ENCODE data around the gene SFTA2. TPM values are rescaled to one million over a fixed set of nuclear protein-coding genes. Genes with fewer than 3 reads are reported as not detected.
"Not testable (repeated sequence)": the region's sequence is repeated elsewhere in the genome, so short reads cannot be mapped to it uniquely, and the experiment has no call there.

The SFTA2 gene
- polyA plus RNA-seq, 5 donors, result 8.8 to 20.5 (median 17.3) TPM

DNA sequence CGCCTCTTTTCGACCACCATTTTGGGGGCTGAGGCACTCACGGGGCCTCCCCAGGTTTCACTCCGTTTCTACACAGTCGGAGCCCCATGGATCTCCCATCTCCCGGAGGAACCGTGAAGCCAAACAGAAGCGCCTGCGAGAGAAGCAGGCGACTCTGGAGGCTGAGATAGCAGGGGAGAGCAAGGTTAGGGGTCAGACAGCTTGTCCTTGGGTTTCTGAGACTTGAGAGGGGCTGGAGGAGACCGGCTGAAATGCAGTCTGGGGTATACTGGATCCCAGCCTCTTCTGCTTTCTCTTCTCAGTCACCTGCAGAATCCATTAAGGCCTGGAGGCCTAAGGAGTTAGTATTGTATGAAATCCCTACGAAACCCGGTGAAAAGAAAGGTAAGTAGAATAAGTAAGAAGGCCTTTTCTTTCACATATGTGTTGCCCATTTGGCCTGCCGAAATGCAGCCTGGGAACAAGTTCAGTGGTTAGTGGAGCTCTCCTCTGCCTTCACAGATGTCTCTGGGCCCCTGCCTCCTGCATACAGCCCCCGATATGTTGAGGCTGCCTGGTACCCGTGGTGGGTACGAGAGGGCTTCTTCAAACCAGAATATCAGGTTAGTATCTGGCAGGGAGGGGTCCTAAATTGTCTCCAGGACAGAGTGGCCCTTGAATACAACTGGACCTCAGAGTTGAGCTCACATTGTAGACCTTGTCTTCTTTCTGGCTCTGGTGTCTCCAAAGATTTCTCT lies 16.9 kb downstream of the SFTA2 start:
- no peak for DNase-seq

DNA sequence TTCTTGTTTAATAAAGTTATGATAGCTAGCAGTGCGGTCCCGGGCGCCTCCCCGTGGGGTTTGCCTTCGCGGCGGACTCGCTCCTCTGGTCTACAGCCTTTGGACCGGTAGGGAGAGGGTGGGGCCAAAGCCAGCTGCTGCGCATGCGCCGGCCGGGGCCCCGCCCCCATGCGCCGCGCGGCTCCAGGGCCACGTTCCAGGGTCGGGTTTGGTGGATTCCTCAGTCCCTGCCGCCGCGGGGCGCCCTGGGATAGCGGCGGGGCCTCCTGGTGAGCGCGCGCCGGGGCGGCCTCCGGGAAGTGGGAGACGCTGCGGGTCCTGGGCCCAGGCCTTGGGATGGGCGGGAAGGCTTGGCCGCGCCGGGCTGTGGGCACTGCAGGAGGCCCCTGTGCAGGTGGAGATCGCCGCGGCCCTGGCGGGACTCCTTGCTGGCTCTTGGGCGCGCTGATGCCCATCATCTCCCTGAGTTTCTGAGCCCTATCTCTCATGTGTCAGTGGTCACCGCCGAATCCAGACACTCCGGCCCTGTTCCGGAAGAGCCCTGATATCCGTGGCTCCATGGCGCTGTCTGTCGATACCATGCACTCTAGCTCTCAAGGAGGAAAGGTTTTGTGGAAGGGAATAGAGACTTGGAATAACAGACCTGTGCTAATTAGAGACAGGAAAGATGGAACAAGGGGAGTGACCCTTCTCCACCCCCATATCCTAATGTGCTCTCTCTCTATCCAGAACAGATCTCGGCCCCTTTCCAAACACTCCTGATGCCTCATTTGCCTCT lies 17.7 kb downstream of the SFTA2 start, which contains the start of gene VARS2:
TSS of gene VARS2 (plus strand) at position 163 of the 778 bp plus-strand sequence. CDS start at position 762, 599 bp downstream.
- DNase-seq, result peak; percentile 95 to 96

DNA sequence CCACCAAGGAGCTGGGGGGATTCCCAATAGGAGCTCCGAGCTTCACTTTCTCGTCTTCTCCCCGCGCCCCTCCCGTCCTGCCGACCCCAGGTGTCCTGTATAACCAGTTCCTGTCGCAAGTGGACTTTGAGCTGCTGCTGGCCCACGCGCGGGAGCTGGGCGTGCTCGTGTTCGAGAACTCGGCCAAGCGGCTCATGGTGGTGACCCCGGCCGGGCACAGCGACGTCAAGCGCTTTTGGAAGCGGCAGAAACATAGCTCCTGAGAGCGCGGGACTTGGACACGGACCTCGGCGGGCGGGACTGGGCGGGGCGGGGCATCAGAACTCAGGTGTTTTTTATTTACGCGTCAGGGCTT lies 18.3 kb downstream of the SFTA2 start:
- DNase-seq, result no peak

DNA sequence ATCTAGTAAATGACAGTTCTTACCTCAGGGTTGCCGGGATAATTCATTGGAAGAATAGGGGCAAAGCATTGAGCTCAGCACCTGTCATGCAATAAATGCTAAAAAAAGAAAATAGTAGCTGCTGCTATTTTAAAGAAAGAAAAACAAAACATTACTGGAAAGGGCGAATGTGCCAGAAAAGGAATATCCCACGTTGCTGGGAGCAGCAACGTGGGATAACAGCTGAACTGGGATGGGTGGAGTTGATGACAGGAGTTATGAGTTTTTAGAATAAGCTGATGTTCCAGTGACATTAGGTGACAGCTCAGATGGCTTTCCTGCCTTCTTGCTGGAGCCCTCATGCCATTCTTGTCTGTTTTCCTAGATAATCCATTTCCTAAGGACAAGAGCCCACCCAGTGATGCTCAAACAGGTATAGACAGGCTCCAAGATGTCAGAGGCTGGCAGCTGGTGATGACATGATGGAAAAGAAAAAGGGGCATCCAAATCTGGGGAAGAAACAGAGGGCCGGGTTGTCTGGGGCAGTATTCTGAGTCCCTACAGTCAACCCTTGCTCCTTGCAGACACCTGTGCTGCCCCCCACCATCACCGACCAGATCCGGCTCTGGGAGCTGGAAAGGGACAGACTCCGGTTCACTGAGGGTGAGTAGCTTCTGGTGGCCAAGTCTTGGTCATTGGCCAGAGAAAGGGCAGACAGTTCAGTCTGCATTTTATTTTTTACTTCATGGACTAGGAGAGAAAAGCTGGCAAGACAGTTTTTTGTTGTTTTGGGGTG lies 19.0 kb downstream of the SFTA2 start:
- no peak for DNase-seq

DNA sequence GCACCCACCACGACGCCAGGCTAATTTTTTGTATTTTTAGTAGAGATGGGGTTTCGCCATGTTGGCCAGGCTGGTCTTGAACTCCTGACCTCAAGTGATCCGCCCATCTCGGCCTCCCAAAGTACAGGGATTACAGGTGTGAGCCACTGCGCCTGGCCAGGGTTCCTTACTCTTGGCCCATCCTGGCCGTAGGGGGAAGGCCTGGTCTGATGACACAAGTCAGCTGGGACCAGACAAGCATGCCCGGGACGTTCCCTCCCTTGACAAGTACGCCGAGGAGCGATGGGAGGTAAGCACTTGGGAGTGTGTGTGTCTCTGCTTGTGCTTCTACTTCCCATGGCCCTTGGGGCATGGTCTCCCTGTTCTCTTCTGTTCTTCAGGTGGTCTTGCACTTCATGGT lies 21.5 kb downstream of the SFTA2 start:
- DNase-seq, result not testable (repeated sequence)

DNA sequence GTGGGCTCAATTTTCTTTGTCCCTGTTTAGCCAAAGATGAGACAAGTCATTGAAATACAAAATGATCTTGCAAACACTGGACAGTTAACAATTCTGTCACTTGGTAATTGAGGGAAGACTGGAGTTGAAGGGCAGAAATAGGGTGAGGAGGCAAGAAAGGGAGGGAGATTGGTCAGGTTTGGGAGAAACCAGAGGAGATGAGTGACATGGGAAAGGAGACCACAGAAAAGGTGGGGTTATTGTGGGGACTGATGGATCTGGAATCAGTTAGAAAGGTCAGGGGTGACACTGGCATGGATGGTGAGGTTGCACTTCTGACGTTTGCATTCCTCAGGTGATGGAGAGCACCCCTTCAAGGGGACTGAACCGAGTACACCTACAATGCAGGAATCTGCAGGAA lies 23.3 kb downstream of the SFTA2 start:
- no peak for DNase-seq

DNA sequence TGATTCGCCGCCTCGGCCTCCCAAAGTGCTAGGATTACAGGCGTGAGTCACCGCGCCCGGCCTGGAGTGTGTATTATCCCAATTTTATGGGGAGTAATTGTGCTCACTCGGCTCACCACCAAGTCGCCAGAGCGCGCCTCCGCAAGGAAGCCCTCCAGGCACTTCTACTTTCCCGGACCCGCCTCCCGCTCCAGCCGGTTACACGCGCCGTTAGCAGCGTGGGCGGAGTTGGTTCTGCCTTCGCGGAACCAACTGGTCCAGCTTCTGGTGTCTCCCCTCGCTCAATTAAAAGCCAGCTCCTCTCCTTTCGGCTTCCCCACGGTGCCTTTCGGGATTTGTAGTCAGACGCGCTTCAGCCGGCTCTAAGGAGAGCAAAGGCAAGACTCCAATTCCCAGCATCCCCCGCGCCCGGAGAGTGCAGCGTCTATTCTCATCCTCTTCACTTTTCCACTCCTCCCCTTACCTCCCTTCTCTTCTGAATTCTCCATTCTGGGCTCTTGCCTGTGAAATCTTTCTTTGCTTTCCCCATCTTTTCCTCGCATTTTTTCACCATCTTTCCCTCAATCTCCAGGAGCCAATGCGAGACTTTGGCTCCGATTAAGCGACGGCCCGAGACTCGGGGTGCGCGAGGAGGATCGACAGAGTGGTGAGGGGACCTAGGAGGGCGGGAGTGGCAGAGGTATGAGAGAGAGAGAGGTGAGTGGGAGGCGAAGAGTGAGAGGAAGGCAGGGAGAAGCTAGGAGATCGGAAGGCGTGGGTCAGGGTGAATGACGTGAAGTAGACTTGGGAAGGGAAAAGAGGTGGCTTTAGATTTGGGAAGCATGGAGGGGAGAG lies 24.0 kb downstream of the SFTA2 start, which contains the start of gene GTF2H4:
TSS of gene GTF2H4 (plus strand) at position 450 of the 834 bp plus-strand sequence.
- peak; percentile 95 to 96 for DNase-seq

DNA sequence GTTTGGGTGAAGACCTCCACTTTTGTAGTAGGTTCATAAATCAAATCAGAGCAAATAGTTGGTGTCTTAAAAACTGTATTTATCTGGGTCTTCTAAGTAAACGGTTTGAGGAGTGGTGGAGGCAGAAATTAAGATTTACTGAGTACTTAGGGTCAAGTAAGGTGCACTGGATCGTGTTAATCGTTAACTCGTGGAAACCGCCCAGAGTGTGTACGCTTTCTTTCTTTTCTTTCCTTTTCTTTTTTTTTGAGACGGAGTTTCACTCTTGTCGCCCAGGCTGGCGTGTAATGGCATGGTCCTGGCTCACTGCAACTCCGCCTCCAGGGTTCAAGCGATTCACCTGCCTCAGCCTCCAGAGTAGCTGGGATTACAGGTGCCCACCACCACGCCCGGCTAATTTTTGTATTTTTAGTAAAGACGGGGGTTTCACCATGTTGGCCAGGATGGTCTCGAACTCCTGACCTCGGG lies 24.6 kb downstream of the SFTA2 start:
- DNase-seq, result not testable (repeated sequence)

DNA sequence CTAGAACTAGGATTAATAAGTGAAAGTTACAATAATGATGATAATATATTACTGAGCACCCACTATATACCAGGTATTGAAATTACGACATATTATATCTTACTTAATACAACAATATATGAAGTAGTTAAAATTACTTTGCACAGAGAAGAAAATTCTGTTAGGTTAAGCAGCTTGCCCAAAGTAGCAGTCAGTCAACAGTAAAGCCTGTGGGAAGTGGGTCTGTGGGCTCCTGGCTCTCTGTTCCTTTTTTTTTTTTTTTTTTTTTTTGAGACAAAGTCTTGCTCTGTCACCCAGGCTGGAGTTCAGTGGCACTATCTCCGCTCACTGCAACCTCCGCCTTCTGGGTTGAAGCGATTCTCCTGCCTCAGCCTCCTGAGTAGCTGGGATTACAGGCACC lies 28.7 kb downstream of the SFTA2 start:
- DNase-seq, result no peak

DNA sequence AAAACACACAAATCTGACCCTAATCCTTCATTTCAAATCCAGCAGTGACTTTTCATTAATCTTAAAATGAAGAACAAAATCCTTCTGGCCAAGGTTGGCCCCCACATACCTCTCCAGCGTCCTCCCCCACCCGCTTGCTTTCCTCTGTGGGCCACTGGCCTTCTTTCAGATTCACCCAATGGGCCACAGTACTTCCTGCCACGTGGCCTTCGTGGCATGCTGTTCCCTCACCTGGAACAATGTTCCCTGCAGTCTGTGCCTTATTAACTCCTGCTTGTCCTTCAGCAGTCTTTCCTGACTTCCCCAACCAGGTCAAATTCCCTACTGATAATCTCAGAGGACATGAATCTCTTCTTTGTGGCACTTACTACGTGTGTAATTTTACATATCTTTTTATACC lies 29.3 kb downstream of the SFTA2 start:
- DNase-seq, result no peak

DNA sequence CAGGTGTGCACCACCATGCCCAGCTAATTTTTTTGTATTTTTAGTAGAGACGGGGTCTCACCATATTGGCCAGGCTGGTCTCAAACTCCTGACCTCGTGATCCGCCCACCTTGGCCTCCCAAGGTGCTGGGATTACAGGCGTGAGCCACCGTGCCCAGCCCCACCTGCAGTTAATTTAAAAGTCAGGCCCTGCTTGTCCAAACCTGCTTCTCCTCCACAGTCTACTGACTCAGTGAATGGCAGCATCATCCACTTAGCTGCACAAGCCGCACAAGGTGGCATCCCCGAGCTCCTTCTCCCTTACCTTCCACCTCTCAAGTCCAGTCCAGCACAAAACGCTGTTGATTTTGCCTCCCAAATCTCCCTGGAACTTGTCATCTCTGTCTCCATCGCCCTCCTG lies 29.8 kb downstream of the SFTA2 start:
- DNase-seq, result not testable (repeated sequence)

DNA sequence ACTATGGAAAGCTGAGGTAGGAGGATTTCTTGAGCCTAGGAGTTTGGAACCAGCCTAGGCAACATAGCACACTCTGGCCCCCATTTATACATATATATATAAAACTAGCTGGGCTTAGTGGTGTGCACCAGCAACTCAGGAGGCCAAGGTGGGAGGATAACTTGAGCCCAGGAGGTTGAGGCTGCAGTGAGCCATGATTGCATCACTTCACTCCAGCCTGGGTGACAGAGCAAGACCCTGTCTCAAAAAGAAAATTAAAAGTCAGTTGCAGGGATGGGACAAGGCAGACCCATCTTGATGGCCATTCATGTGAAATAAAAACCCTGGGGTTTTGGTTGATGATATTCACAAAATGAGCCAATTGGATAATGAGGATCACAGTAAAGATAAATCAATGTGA lies 30.5 kb downstream of the SFTA2 start:
- DNase-seq, result no peak

DNA sequence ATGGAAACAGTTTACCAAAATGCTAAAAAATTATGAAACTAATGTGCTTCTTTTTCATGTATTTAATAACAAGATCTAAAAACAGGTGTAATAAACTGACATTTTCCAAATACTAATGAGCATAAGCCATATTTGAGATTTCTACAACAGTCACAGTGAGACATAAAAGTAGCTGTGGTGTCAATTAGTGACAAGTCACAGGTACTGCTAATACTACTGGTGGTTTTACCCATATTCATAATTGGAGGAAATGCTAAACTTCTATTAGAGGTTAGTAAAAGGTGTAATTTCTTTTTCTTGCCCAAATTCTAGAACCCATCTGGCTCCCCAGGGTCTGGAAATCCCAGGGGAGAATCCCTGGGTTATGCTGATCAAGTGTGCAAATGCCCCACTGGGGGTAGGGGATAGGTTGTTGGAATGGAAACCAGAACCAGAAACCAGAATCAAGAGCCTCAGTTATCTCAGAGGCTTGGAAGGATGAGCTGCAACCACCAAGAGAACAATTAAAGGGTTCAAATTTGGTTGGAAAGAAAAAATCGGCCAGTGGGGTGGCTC lies 31.0 kb downstream of the SFTA2 start:
- DNase-seq, result no peak

DNA sequence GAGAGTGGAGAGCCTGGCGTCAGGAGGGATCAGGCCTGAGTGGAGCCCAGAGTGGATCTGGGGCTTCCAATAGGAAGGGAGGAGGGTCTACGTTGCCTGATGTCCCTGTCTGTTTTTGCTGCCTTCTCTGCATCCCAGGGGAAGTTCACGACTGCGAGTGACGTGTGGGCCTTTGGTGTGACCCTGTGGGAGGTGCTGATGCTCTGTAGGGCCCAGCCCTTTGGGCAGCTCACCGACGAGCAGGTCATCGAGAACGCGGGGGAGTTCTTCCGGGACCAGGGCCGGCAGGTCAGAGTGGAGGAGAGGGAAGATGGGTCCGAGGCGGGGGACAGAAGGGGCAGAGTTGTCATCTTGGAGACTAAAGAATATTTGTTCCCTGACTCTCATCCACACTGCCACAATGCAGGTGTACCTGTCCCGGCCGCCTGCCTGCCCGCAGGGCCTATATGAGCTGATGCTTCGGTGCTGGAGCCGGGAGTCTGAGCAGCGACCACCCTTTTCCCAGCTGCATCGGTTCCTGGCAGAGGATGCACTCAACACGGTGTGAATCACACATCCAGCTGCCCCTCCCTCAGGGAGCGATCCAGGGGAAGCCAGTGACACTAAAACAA lies 33.1 kb downstream of the SFTA2 start:
- no peak for DNase-seq

DNA sequence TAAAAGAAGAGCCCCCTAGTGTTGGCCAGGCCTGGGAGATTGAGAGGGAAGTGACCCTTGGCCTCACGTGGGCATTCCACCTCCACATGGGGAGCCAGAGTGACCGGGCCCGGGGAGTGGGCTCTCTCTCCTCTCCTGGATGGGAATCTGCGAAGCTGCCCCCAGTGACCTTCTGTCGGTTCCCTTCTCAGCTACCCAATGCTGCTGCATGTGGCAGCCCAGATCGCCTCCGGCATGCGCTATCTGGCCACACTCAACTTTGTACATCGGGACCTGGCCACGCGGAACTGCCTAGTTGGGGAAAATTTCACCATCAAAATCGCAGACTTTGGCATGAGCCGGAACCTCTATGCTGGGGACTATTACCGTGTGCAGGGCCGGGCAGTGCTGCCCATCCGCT lies 34.1 kb downstream of the SFTA2 start:
- no peak for DNase-seq

DNA sequence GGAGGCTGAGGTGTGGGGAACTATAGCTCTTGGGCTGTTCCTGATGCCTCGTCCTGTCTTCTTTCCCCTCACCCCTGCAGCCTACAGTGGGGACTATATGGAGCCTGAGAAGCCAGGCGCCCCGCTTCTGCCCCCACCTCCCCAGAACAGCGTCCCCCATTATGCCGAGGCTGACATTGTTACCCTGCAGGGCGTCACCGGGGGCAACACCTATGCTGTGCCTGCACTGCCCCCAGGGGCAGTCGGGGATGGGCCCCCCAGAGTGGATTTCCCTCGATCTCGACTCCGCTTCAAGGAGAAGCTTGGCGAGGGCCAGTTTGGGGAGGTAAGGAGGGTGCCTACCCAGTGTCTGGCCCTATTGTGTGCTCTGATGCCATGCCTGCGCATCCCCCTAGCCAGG lies 35.4 kb downstream of the SFTA2 start:
- no peak for DNase-seq

DNA sequence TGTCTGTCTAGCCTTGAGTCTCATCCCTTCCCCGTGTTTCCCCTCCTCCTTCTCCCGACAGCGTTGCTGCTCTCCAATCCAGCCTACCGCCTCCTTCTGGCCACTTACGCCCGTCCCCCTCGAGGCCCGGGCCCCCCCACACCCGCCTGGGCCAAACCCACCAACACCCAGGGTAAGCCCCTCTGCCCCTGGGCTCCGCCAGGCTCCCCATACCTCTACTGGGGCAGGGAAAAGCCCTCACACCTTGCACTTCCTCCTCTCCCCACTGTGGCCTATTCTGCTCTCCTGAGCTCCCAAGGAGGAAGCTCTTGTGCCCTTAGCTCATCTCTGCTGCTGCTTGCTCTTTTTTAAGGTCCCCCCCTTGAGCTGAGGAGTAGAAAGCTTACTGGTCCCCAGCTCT lies 36.6 kb downstream of the SFTA2 start:
- no peak for DNase-seq

DNA sequence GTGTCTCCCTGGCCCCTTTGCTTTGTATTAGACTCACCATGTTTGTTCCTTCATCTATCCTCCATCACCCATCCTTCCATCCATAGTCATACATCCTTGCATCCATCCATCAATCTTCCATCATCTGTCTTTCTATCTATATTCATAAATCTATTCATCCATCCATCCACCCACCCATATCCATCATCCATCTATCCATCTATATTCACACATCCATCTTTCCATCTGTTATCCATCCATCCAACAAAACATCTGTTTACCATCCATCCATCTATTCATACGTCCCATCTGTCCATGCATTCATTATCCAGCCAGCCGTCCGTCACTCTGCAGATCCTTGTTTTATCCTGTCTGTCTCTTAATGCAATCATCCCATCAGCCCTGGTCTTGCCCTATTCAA lies 37.0 kb downstream of the SFTA2 start:
- DNase-seq, result no peak

DNA sequence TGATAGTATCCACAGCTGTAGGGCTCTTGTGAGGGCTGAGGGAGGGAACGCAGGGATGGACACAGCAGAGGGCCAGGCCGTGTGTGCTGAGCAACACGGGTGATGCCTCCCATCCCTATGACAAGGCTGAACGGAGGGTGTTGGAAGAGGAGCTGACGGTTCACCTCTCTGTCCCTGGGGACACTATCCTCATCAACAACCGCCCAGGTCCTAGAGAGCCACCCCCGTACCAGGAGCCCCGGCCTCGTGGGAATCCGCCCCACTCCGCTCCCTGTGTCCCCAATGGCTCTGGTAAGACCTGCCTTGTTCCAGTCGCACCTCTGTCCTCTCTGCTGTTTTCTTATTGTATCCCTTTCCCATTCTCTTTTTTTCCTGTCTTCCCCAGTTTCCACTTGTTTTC lies 37.6 kb downstream of the SFTA2 start:
- no peak for DNase-seq

DNA sequence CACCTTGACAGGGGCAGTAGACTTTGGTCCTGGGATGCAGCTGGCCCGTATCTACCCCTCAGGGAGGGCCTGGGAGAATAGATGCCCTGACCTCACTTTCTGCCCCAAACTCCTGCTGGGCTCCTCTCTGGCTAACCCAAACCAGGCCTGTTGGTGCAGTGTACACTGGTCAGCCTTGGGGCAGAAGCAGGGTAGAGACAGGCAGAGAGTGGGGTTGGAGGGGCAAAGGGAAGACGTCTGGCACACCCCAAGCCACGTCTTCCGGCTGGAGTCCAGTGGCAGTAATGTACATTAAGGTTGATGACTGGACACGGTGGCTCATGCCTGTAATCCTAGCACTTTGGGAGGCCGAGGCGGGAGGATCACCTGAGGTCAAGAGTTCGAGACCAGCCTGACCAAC lies 38.3 kb downstream of the SFTA2 start:
- no peak for DNase-seq
